ENCODE data around the gene MLIP.

MLIP gene

GRCh38 chr6:54085047-54085446, 26.2 kb upstream of the MLIP start:
- Mint-ChIP-seq H3K27ac (no peak overlapping the region), H3K36me3 (ENCODE audit: low read depth) (no peaks in the 10 kb centered on the region), H3K27me3 (ENCODE audit: low read depth) (peaks cover 4% of the 10 kb centered on the region), H3K9me3 (no peaks in the 10 kb centered on the region), H3K4me3 (no peak overlapping the region), H3K4me1 (ENCODE audit: low read depth) (no peaks in the 10 kb centered on the region)

GRCh38 chr6:54085541-54085940, 25.7 kb upstream of the MLIP start:
- Mint-ChIP-seq H3K27me3 (ENCODE audit: low read depth) (peaks cover 4% of the 10 kb centered on the region), H3K27ac (no peak overlapping the region), H3K4me3 (no peak overlapping the region), H3K36me3 (ENCODE audit: low read depth) (no peaks in the 10 kb centered on the region), H3K9me3 (no peaks in the 10 kb centered on the region), H3K4me1 (ENCODE audit: low read depth) (no peaks in the 10 kb centered on the region)

- Mint-ChIP-seq H3K36me3 (ENCODE audit: low read depth) (no peaks in the 10 kb centered on the region), H3K4me1 (ENCODE audit: low read depth) (no peaks in the 10 kb centered on the region), H3K27me3 (ENCODE audit: low read depth) (peaks cover 4% of the 10 kb centered on the region), H3K9me3 (no peaks in the 10 kb centered on the region), H3K27ac (no peak overlapping the region), H3K4me3 (no peak overlapping the region)
These were observed 24.8 kb upstream of the MLIP start for GRCh38 chr6:54086439-54086838.

- H3K27me3 Mint-ChIP-seq (ENCODE audit: low read depth): peaks cover 4% of the 10 kb centered on the region
- H3K4me3 Mint-ChIP-seq: no peak overlapping the region
- H3K36me3 Mint-ChIP-seq (ENCODE audit: low read depth): no peaks in the 10 kb centered on the region
- no peak overlapping the region for H3K27ac Mint-ChIP-seq
- H3K4me1 Mint-ChIP-seq (ENCODE audit: low read depth): no peaks in the 10 kb centered on the region
- no peaks in the 10 kb centered on the region for H3K9me3 Mint-ChIP-seq
These were observed 23.5 kb upstream of the MLIP start for GRCh38 chr6:54087721-54088120.

- H3K9me3 Mint-ChIP-seq: peaks cover 3% of the 10 kb centered on the region
These were observed 17.8 kb upstream of the MLIP start for GRCh38 chr6:54093326-54093948.

GRCh38 chr6:54094293-54094692, 16.9 kb upstream of the MLIP start:
- Mint-ChIP-seq H3K9me3 (peaks cover 3% of the 10 kb centered on the region), H3K36me3 (ENCODE audit: low read depth) (no peaks in the 10 kb centered on the region), H3K27me3 (ENCODE audit: low read depth) (no peaks in the 10 kb centered on the region), H3K4me3 (no peak overlapping the region), H3K27ac (no peak overlapping the region), H3K4me1 (ENCODE audit: low read depth) (no peaks in the 10 kb centered on the region)

More at GRCh38 chr6:54093326-54093948, 17.8 kb upstream of the MLIP start:
- Mint-ChIP-seq H3K4me1 (ENCODE audit: low read depth) (no peaks in the 10 kb centered on the region), H3K36me3 (ENCODE audit: low read depth) (no peaks in the 10 kb centered on the region), H3K27ac (no peak overlapping the region), H3K4me3 (no peak overlapping the region), H3K27me3 (ENCODE audit: low read depth) (no peaks in the 10 kb centered on the region)

GRCh38 chr6:54094786-54095185, 16.5 kb upstream of the MLIP start:
- Mint-ChIP-seq H3K4me1 (ENCODE audit: low read depth) (no peaks in the 10 kb centered on the region), H3K27ac (no peak overlapping the region), H3K4me3 (no peak overlapping the region), H3K36me3 (ENCODE audit: low read depth) (no peaks in the 10 kb centered on the region), H3K27me3 (ENCODE audit: low read depth) (no peaks in the 10 kb centered on the region), H3K9me3 (peaks cover 3% of the 10 kb centered on the region)

- Mint-ChIP-seq H3K4me3 (no peak overlapping the region), H3K9me3 (peaks cover 3% of the 10 kb centered on the region), H3K27me3 (ENCODE audit: low read depth) (no peaks in the 10 kb centered on the region), H3K36me3 (ENCODE audit: low read depth) (no peaks in the 10 kb centered on the region), H3K27ac (no peak overlapping the region), H3K4me1 (ENCODE audit: low read depth) (no peaks in the 10 kb centered on the region)
These were observed 15.5 kb upstream of the MLIP start for GRCh38 chr6:54095723-54096122.

- Mint-ChIP-seq H3K4me3 (no peak overlapping the region), H3K27ac (no peak overlapping the region), H3K4me1 (ENCODE audit: low read depth) (no peaks in the 10 kb centered on the region), H3K9me3 (peaks cover 3% of the 10 kb centered on the region), H3K27me3 (ENCODE audit: low read depth) (no peaks in the 10 kb centered on the region), H3K36me3 (ENCODE audit: low read depth) (no peaks in the 10 kb centered on the region)
These were observed 14.4 kb upstream of the MLIP start for GRCh38 chr6:54096811-54097210.

GRCh38 chr6:54097753-54098152, 13.5 kb upstream of the MLIP start:
- no peak overlapping the region for H3K27ac Mint-ChIP-seq
- peaks cover 3% of the 10 kb centered on the region for H3K9me3 Mint-ChIP-seq

GRCh38 chr6:54098450-54099044, 12.7 kb upstream of the MLIP start:
- H3K9me3 Mint-ChIP-seq: peaks cover 3% of the 10 kb centered on the region
- no peaks in the 10 kb centered on the region for H3K27me3 Mint-ChIP-seq (ENCODE audit: low read depth)
- no peaks in the 10 kb centered on the region for H3K4me1 Mint-ChIP-seq (ENCODE audit: low read depth)

More at GRCh38 chr6:54097753-54098152, 13.5 kb upstream of the MLIP start:
- Mint-ChIP-seq H3K4me1 (ENCODE audit: low read depth) (no peaks in the 10 kb centered on the region), H3K36me3 (ENCODE audit: low read depth) (no peaks in the 10 kb centered on the region), H3K4me3 (no peak overlapping the region), H3K27me3 (ENCODE audit: low read depth) (no peaks in the 10 kb centered on the region)

GRCh38 chr6:54099225-54099624, 12.0 kb upstream of the MLIP start:
- Mint-ChIP-seq H3K27ac (no peak overlapping the region), H3K4me1 (ENCODE audit: low read depth) (no peaks in the 10 kb centered on the region), H3K4me3 (no peak overlapping the region), H3K36me3 (ENCODE audit: low read depth) (no peaks in the 10 kb centered on the region), H3K27me3 (ENCODE audit: low read depth) (no peaks in the 10 kb centered on the region), H3K9me3 (peaks cover 3% of the 10 kb centered on the region)

More at GRCh38 chr6:54098450-54099044, 12.7 kb upstream of the MLIP start:
- no peak overlapping the region for H3K4me3 Mint-ChIP-seq
- no peak overlapping the region for H3K27ac Mint-ChIP-seq
- H3K36me3 Mint-ChIP-seq (ENCODE audit: low read depth): no peaks in the 10 kb centered on the region

GRCh38 chr6:54100411-54101006, 10.7 kb upstream of the MLIP start:
- H3K27ac Mint-ChIP-seq: no peak overlapping the region
- no peaks in the 10 kb centered on the region for H3K36me3 Mint-ChIP-seq (ENCODE audit: low read depth)
- no peaks in the 10 kb centered on the region for H3K27me3 Mint-ChIP-seq (ENCODE audit: low read depth)

GRCh38 chr6:54102238-54102637, 9.0 kb upstream of the MLIP start:
- Mint-ChIP-seq H3K27ac (no peak overlapping the region), H3K27me3 (ENCODE audit: low read depth) (no peaks in the 10 kb centered on the region), H3K9me3 (peaks cover 3% of the 10 kb centered on the region), H3K4me3 (no peak overlapping the region), H3K4me1 (ENCODE audit: low read depth) (no peaks in the 10 kb centered on the region), H3K36me3 (ENCODE audit: low read depth) (no peaks in the 10 kb centered on the region)

More at GRCh38 chr6:54100411-54101006, 10.7 kb upstream of the MLIP start:
- H3K9me3 Mint-ChIP-seq: peaks cover 3% of the 10 kb centered on the region
- no peak overlapping the region for H3K4me3 Mint-ChIP-seq
- H3K4me1 Mint-ChIP-seq (ENCODE audit: low read depth): no peaks in the 10 kb centered on the region

- Mint-ChIP-seq H3K4me3 (no peak overlapping the region), H3K27me3 (ENCODE audit: low read depth) (no peaks in the 10 kb centered on the region), H3K36me3 (ENCODE audit: low read depth) (no peaks in the 10 kb centered on the region), H3K27ac (no peak overlapping the region), H3K9me3 (no peaks in the 10 kb centered on the region), H3K4me1 (ENCODE audit: low read depth) (no peaks in the 10 kb centered on the region)
These were observed 7.7 kb upstream of the MLIP start for GRCh38 chr6:54103497-54103896.

All from T-helper 1 cell treated with Interleukin-12 subunit alpha and Interleukin-12 subunit beta and Interleukin-4 antibody, amounts not matched to agents 30 μg/mL and 1 μg/mL, for 36 hours (primary cell).